Left ventricle myocardium inferior (tissue), 1 donor: ENCODE data around the gene GGA2. TPM values are rescaled to one million over a fixed set of nuclear protein-coding genes. Genes with fewer than 3 reads are reported as not detected.

Source experiments
- DNase-seq: peaks from one replicate; pipeline ENCODE4 v3.0.0-alpha.2; 2020
- H3K27ac ChIP-seq: fragments of 200-600 bp; replicated peaks from 2 replicates; pipeline ENCODE4 v1.8.0; 2021
- H3K27me3 ChIP-seq: fragments of 200-600 bp; 2 replicates; pipeline ENCODE4 v1.8.0; 2021; ENCODE audit warnings: low read depth
- H3K36me3 ChIP-seq: fragments of 200-600 bp; 2 replicates; pipeline ENCODE4 v1.8.0; 2021
- H3K4me1 ChIP-seq: fragments of 200-600 bp; 2 replicates; pipeline ENCODE4 v1.8.0; 2021
- H3K4me3 ChIP-seq: fragments of 200-600 bp; 2 replicates; pipeline ENCODE4 v1.8.0; 2021; ENCODE audit warnings: mild to moderate bottlenecking, moderate library complexity
- H3K9me3 ChIP-seq: fragments of 200-600 bp; replicated peaks from 2 replicates; pipeline ENCODE4 v1.8.0; 2021
- CTCF ChIP-seq: fragments of 200-600 bp; IDR thresholded peaks from 2 replicates; pipeline ENCODE4 v1.8.0; 2021; ENCODE audit warnings: antibody characterized with exemption, mild to moderate bottlenecking, borderline replicate concordance
- intact Hi-C: fragments of 100-400 bp; cut with micrococcal nuclease; formaldehyde crosslinking; loops from one replicate; pipeline ENCODE4 v1.11.0; 2022
- total RNA-seq: library from RNA; stranded (reverse); fragmentation: NEBNext Ultra II Directional; extraction: Animal tissue kit (Norgen Biotek cat#: 25700); gene quantifications from one replicate; pipeline ENCODE4 v1.2.1, GENCODE V29; 2021
- donor health status: DM: no; HTN: yes; CAD: no; lungs with severe emphysema.

Gene GGA2
- total RNA-seq, 1 donor from 2014 or later = 59.4 TPM

- DNase-seq = no peak
- peaks cover 65% of the 10 kb centered on the region for H3K4me1 ChIP-seq
- H3K36me3 ChIP-seq = no peaks in the 10 kb centered on the region
- intact Hi-C loops = loop anchor here (10.0 kb wide), 1 partner anchor 55 kb away; the partner anchor contains the start of gene COG7
- peak overlapping the region; percentile 99 for H3K4me3 ChIP-seq
- H3K27ac ChIP-seq = peak overlapping the region; percentile 92
- no peaks in the 10 kb centered on the region for H3K9me3 ChIP-seq
- TF ChIP-seq CTCF = no peak
- H3K27me3 ChIP-seq = no peaks in the 10 kb centered on the region
Observed at GRCh38 chr16:23509782-23510163, 521 bp downstream of the GGA2 start.

GRCh38 chr16:23509441-23509754 is 896 bp downstream of the GGA2 start:
- no peak for TF ChIP-seq CTCF
- peaks cover 68% of the 10 kb centered on the region for H3K4me1 ChIP-seq
- no peak for DNase-seq
- intact Hi-C loops = no loop called here
- peak overlapping the region; percentile 99 for H3K4me3 ChIP-seq
- H3K36me3 ChIP-seq = no peaks in the 10 kb centered on the region
- H3K9me3 ChIP-seq = no peaks in the 10 kb centered on the region
- peak overlapping the region; percentile 92 for H3K27ac ChIP-seq
- no peaks in the 10 kb centered on the region for H3K27me3 ChIP-seq

GRCh38 chr16:23508589-23509440 is 1.5 kb downstream of the GGA2 start:
- Histone ChIP-seq H3K4me1 (peaks cover 74% of the 10 kb centered on the region), H3K27ac (peak overlapping the region; percentile 92), H3K27me3 (no peaks in the 10 kb centered on the region), H3K36me3 (no peaks in the 10 kb centered on the region), H3K9me3 (no peaks in the 10 kb centered on the region), H3K4me3 (peak overlapping the region; percentile 99)
- no peak for DNase-seq
- intact Hi-C loops = no loop called here
- TF ChIP-seq CTCF = no peak

- Histone ChIP-seq H3K9me3 (no peaks in the 10 kb centered on the region), H3K27ac (no peak overlapping the region), H3K27me3 (no peaks in the 10 kb centered on the region), H3K4me1 (peaks cover 91% of the 10 kb centered on the region), H3K36me3 (no peaks in the 10 kb centered on the region), H3K4me3 (no peak overlapping the region)
- no peak for TF ChIP-seq CTCF
- intact Hi-C loops = no loop called here
- DNase-seq = no peak
Observed at GRCh38 chr16:23506606-23506994, 3.7 kb downstream of the GGA2 start.

GRCh38 chr16:23505671-23506605 is 4.4 kb downstream of the GGA2 start:
- Histone ChIP-seq H3K9me3 (no peaks in the 10 kb centered on the region), H3K27me3 (no peaks in the 10 kb centered on the region), H3K4me1 (peaks cover 92% of the 10 kb centered on the region), H3K36me3 (no peaks in the 10 kb centered on the region), H3K27ac (no peak overlapping the region), H3K4me3 (no peak overlapping the region)
- DNase-seq = no peak
- TF ChIP-seq CTCF = no peak
- intact Hi-C loops = no loop called here
